T-helper 1 cell treated with Interleukin-12 subunit alpha and Interleukin-12 subunit beta and Interleukin-4 antibody, amounts not matched to agents 30 ng/mL and 1 ng/mL, for 36 hours (primary cell): Measurements from ENCODE around the gene C9orf50. TPM values are rescaled to one million over a fixed set of nuclear protein-coding genes. Genes with fewer than 3 reads are reported as not detected.
"Not testable (repeated sequence)": the region's sequence is repeated elsewhere in the genome, so short reads cannot be mapped to it uniquely, and the experiment has no call there.

ENCODE experiments used
- intact Hi-C: fragments of 100-400 bp; cut with micrococcal nuclease; formaldehyde crosslinking; loops from one replicate; pipeline ENCODE4 v1.15.1; 2024
- total RNA-seq: library from RNA; stranded (reverse); gene quantifications from 2 replicates; pipeline ENCODE4 v1.2.3, GENCODE V29; 2022

The C9orf50 gene
- total RNA-seq, 1 donor from 2014 or later: not detected

DNA sequence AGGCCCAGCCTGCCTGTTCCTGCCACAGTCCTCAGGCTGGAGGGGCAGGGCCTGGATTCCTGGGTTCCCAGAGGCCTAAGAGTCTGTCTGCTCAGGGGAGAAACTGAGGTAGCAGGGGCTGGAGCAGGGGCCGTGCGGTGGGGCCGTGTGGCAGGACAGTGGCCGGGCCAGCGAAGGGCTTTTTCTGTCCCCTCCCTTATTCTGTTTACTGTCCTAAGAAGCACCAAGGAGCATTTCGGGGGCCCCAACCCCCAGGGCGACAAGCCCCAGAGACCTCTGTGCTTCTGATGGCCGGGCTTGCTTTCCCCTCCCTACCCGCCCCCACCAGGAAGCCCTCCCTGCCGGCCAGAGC, 27.8 kb upstream of the C9orf50 start:
- intact Hi-C loops: no loop called here

DNA sequence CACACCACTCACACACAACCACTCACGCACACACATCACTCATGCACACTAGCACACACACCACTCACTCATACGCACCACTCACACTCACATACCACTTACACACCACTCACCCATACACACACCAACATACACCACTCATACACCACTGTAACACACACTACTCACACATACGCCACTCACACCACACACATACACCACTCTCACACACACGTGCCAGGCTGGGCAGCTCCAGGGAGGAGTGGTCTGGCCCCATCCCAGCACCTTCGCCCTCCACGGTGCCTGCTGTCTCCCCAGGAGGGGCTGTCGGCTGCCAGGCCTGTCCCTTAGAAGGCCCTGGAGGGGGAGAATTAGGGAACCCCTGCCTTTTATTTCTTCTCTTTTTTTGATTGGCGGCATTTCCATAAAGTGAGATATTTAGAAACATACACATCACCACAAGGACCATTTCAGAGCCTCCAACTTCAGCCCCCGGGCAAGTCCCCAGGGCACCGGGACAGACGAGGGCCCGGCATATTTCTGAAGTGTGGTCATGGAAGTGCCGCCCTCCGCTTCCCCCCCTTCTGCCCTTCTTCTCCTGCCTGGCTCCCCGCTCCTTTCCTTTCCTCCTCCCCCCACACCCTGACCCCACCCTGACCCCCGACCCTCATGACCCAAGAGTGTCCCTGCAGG, 27.3 kb upstream of the C9orf50 start:
- intact Hi-C loops: no loop called here

DNA sequence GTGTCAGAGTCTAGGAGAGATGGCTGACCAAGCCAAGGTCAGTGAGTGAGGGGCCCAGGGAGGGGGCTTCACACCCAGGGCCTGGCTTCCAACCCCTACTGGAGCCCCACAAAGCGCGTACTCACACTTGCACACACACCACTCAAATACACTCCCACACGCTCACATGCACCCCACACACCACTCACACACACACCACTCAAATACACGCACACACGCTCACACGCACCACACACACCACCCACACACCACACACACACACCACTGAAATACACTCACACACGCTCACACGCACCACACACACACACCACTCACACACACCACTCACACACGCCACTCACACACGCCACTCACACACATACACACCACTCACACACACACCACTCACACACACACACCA, 26.7 kb upstream of the C9orf50 start:
- intact Hi-C loops: no loop called here

DNA sequence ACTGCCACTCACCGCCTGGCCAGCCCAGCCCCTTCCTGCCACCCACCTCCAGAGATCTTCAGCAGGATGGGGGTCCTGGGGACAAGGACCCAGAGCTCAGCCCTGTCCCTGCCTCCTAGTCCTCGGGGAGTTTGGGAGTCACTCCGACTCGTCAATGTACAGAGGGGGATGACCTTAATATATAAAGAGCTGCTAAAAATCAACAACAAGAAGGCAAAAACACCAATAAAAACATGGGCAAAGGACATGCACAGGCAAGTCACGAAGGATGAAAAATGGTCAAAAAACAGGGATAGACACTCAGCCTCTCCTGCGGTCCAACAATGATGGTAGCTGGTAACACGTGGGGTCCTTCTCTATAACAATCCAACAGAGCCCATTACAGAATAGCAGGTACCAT, 25.8 kb upstream of the C9orf50 start:
- intact Hi-C loops: no loop called here

DNA sequence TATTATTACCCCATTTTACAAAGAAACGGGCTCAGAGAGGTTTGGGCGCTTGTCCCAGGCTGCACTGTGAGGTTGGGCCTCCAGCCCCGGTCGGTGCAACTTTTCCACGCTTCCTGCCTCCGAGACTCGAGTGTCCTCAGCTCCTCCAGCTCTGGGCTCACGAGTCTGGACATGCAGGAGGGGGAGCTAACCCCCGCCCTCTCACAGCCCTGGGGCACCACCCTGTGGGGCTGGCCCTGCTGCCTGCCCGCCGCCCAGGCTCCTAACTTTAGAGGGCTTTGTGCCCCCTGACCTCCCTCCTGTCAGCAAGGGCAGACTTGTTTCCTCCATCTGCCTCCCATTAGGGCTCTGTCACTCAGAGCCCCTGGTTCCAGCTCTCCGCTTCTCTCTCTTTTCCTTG, 25.4 kb upstream of the C9orf50 start:
- intact Hi-C loops: no loop called here

DNA sequence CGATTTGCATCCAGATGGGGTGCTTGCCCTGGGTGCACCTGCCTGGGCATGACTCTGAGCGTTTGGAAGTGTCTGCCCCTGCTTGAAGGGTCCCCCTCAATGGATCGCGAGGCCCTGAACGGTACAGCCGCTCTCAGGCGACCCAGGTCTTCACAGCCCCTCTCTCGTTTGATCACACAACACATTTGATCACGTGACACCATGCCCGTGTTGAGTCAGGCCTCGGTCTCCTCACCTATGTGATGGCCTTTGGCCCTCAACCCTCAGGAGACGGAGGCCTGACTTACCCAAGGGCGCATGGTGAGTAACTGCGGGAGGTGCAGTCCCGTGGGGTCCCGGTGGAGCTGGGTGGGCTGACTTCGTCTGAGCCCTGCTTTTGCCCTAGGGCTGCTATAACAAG, 24.0 kb upstream of the C9orf50 start:
- intact Hi-C loops: loop anchor here (5.0 kb wide), 2 partner anchors 67 to 873 kb away; partner anchors contain the start of gene ZER1

DNA sequence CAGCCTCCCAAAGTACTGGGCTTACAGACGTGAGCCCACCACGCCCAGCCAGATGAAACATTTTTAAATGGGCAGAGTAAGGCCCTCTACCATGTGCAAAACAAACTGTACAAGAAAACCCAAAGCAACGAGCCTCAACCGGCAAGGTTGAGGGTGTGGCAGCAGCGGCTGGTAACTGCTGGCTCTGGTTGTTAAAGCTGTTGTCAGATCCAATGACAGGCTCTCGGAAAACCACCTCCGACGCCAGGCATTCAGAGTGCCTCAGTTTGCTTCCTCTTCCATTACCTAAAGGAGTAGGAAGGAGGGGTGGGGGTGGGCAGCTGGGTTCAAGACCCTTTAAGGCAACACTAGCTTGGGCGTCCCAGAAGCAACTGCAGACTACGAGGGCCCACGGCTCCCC, 23.5 kb upstream of the C9orf50 start:
- intact Hi-C loops: loop anchor here (5.0 kb wide), 2 partner anchors 68 to 872 kb away; partner anchors contain the start of gene ZER1

DNA sequence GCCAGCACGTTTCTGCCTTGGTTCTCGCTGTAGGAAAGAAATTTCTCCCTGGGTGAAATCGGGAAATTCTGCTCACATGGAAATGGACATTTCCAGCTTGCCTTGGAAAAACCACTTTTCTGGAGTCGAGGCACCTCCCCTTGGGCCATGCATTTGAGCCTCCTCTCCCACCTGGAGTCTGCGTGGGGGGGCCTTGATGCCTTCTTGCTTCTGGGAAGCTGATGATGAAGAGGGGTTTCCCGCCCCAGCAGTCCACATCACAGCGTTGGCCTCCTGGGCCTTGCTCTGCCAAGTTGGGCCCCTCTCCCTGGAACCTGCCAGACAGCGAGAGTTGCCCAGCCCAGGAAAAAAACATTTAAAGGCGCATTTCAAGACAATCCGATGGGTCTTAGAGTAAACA, 22.8 kb upstream of the C9orf50 start:
- intact Hi-C loops: loop anchor here (5.0 kb wide), 2 partner anchors 69 to 871 kb away; partner anchors contain the start of gene ZER1

DNA sequence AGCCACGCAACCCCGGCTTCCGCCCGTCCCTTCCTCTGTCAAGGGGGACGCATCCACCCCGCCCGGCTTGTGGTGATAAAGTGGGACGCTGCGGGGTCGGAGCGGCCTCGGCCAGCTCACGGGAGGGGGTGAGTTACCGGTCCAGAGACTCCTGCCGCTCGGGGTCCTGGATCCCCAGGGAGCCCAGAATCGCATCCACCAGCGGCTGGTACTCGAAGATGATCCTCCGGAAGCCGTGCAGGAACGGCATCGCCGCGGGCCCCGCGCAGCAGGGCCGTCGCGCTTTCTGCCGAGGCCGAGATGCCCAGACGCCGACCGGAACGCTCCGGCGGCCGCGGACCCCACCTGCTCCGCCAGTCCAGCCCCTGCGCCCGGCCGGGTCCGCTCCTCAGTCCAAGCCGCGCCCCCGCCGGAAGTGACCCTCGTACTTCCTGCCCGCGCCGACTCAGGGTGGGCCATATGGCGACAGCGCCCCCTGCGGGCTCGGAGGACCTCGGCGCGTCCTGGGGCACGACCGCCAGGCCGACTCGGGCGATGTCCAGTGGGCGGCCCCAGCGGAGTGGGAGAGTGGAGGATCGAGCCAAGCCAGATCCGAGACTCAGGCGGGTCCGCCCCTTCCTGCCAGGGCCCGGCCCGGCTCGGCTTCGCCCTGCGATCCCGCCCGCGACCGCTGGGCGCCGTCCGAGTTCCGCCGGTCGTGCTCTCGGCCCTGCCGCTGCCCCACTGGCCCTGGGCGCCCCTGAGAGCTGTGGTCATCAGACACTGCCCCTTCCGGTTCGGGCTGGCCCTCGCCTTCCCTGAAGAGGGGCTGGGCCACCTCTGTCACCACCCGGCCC, 21.1 kb upstream of the C9orf50 start, which contains the start of gene ASB6:
ASB6 (minus strand) TSS at position 402 of the 836 bp plus-strand sequence; CDS start at position 250, 152 bp downstream.
- intact Hi-C loops: loop anchor here (1.0 to 5.0 kb wide), 8 partner anchors 16 to 870 kb away; partner anchors contain the start of genes CRAT, NTMT1, PRRX2 and ZER1

DNA sequence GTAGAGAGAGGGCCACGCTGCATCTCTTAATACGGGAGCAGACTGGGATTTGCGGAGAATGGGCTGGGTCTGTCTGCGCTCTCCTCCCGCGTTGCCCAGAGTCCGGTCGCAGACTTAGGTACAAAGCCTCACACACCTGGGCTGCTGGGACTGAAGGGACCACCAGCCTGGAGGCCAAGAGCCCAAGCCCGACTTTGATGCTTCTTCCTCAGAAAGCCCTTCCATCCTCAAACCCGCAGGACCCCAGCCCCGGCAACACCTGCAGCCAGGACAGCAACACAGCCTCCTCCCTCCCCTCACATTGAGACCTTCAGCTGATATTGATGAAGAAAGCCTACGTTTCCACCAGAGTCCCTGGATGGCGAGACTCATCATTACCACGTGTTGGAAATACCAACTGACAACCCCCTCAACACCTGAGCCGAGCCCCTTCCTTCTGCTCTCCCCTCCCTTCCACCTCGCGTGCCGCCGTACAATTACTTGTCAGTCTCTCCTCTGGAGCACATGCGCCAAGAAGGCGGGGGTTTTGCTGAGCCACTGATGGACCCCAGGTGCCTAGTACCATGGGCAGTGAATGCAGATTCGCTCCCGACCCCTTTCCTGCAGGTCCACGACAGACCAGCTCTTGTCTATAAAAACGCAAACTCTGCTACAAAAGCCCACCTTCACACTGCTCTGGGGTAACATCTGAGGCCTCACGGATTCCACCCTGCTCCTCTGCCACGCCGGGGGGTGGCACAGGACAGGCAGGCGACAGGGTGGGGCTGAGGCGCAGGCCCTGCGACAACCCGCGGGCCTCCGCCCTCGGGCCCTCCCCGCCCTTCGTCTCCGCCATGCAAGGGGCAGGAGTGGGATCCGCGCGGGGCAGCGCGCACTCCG, 20.2 kb upstream of the C9orf50 start:
- intact Hi-C loops: loop anchor here (5.0 kb wide), 2 partner anchors 71 to 869 kb away; partner anchors contain the start of gene ZER1

DNA sequence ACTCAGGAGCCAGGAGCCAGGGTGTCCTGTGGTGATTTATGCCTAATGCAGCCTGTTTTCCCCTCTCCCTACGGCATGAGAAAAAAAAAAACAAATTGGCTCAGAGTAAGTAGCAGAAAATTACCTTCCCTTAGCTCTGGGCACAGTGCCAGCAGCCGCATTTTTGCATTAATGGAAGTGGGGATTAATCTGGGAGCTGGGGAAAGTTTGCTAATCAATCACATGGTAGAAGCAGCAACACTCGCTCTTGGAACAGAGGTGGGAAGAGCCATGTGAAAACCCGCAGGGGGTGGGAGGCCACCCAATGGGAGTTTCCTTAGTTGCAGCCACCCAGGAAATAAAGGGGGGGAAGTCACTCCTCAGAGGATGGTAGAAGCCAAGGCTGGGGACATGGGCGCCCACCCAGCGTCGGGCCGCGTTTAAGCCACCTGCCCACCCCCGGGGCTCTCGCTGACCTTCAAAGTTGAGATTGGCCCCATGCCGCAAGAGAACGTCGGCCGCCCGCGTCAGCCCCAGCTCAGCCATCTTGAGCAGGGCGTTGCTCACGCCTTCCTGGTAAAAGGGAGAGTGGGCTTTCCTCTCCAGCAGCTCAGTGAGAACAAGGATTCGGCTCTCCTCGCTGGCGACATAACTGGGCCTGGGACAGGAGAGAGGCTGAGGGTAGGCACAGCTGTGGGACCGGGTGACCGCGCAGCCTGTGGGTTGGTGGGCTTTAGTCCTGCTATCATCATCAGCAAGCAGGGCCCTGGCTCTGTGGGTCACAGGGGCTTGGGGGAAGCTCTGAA, 19.4 kb upstream of the C9orf50 start:
- intact Hi-C loops: loop anchor here (5.0 kb wide), 2 partner anchors 72 to 868 kb away; partner anchors contain the start of gene ZER1

DNA sequence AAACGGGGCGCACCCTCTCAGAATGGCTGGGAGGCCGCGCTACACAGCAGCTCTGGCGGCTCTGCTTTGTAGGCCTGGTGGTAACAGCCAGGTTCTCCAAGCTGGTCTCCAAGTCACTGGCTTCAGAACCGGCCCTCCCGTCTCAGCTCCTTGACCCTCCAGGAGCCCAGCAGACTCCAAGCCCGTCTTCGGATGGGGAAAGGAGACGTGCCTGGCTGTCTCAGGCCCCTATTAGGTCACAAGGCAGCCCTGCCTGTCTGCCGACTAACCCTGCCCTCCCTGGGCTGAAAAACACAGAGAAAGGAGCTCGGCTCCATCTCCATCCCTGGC, 18.8 kb upstream of the C9orf50 start:
- intact Hi-C loops: loop anchor here (5.0 kb wide), 2 partner anchors 73 to 867 kb away; partner anchors contain the start of gene ZER1

DNA sequence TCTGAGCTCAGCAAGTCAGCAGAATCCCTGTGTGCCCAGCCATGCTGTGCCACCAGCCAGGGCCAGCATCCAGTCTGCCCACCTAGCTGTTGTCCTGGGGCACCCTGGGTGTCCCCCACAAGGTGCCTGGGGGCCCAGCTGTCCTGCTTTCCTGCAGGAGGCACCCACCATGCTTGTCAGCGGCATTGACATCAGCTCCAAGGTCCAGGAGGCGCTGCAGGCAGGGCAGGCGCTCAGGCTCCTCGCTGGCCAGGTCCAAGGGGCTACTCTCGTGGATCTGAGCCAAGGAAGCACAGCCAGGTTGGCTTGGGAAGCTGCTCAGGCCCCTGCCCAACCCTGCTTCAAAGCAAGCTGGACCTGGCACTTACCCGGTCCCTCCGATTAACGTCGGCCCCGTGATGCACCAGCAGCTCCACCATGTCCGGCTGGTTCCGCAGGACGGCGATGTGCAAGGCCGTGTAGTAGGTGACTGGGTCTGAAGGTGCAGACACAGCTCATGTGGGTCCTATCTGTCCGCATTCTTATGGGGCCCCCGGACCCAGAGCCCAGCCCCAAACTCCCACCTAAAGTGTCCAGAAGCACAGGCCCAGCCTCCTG, 18.2 kb upstream of the C9orf50 start:
- intact Hi-C loops: no loop called here

DNA sequence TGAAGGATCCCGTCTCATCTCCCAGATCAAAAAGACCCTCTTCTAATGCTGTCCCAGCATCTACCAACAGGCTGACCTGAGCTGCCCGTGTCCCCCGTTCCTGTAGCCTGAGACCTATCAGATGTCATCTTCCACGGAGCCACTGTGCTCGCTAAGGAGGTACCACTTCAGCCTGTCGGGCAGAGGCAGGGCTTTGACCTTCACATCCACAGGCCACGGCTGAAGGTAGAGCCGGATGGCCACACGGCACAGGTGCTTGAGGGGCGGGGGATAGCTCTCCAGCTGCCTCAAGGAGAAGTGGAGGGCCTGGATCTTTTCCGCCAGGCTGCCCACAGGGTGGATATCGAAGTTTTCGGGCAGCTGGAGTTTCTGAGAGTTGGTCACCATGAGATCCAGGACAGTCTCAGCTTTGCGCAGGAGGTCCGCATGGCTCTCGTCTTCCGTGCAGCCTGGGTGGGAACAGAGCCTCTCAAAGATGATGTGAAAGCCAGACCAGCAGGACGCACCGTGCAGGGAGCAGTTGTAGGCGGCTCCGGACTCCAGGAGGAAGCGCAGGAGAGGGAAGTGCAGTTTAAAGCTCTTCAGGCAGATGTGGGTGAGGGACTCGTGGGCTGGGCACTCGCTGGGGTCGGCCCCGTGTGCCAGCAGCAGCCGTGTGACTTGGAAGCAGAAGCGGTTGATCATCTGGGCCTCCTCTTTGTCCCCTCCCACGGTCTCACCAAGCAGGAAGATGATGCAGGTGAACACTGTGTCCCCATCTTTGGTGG, 17.0 kb upstream of the C9orf50 start:
- intact Hi-C loops: no loop called here

DNA sequence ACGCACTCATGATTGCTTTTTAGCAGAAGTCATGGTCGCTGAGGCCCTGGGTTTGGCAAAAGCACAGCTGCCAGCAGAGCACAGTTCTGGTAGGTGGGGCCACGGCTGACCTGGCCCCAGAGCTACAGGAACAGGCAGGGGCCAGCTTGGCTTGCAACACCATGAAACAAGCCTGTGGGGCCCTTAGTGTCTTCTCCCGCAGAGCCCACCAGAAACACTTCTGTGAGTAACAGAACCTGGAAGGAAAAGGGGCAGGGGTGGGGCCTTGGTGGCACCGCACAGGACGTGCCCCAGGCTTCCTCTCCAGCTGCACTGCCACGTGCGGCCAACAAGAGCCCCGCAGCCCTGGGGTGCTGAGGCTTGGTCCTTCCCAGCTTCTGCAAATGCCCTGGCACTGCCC, 16.2 kb upstream of the C9orf50 start:
- intact Hi-C loops: no loop called here

DNA sequence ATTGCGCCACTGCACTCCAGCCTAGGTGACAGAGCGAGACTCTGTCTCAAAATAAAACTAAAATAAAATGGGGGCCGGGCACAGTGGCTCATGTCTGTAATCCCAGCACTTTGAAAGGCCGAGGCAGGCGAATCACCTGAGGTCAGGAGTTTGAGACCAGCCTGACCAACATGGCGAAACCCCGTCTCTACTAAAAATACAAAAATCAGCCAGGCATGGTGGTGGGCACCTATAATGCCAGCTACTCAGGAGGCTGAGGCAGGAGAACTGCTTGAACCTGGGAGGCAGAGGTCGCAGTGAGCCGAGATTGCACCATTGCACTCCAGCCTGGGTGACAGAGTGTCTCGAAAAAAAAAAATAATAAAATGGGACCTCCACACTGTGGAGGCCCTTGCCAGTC, 15.4 kb upstream of the C9orf50 start:
- intact Hi-C loops: not testable (repeated sequence)

DNA sequence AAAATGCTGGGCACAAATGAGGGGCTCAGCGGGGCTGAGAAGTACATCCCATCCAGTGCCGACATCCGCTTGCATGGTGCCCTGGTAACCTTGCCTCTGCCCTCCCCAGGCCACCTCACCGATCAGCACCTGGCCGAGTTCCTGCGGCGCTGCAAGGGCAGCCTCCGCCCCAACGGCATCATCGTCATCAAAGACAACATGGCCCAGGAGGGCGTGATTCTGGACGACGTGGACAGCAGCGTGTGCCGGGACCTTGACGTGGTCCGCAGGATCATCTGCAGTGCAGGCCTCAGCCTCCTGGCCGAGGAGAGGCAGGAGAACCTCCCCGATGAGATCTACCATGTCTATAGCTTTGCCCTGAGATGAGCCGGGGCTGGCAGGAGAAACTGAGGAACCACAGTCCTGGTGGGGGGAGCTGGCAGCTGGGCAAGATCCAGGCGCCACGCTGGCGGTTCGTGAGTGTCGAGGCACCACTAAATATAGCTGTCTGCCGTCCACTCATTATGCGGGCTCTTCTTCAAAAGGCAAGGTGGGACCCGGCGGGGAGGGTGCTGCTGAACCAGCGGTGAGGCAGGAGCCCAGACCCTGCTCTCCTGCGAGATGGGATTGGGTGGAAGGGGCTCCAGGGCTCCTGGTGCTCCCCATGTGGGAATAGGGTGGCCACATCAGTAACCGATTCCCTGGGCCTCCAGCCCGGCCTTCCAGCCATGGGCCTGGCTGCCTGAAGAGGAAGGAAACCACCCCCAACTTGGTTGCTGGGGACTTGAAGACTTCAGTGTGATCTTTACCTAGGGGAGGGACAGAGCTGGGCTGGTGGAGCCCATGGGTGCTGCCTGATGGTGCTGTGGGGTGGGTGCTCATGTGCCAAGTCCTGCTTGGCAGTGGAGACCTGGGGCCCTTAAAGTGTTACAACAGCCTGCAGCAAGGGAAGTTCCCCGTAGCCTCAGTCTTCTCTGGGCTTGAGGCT, 14.5 kb upstream of the C9orf50 start:
- intact Hi-C loops: no loop called here

DNA sequence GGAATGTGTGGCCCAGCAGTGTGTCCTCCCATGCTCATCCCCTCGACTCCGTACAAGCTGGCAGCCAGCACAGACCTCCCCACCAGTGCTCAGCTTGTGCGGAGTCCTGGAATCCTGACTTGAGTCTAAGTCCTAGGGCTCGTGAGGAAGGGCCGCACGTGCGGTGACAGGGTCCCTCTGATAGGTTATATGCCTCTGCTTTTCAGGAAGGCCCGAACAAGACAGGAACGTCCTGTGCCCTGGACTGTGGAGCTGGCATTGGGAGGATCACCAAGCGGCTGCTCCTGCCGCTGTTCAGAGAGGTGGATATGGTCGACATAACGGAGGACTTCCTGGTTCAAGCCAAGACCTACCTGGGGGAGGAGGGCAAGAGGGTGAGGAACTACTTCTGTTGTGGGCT, 12.9 kb upstream of the C9orf50 start:
- intact Hi-C loops: no loop called here
